Heart left ventricle (tissue), 16 donors: Measurements from ENCODE around the gene ZNF165. TPM values are rescaled to one million over a fixed set of nuclear protein-coding genes. Genes with fewer than 3 reads are reported as not detected.
A peak's percentile ranks its signal among the peaks of the same experiment; 100 is the strongest.
"Not testable (repeated sequence)": the region's sequence is repeated elsewhere in the genome, so short reads cannot be mapped to it uniquely, and the experiment has no call there.

Experiments used
- ATAC-seq, 4 donors: fragments of 200-7000 bp; cut with Tn5 transposase; one replicate each; pipeline ENCODE4 v1.9.1; 2020 to 2022; ENCODE audit warnings: moderate library complexity in 4 of 4, mild to moderate bottlenecking in 3 of 4, moderate number of reproducible peaks in 1 of 4
- DNase-seq, 5 donors: peaks; one replicate each; pipeline ENCODE4 v3.0.0-alpha.2; 2020
- H3K27ac ChIP-seq, 12 donors: fragments of 200-600 bp; sonication (generic) in 4 of 12; one replicate each; pipeline versions ENCODE4 v1.5.0 to v1.8.0; 2016 to 2022; ENCODE audit warnings: mild to moderate bottlenecking in 2 of 12
- H3K27me3 ChIP-seq, 9 donors: fragments of 200-600 bp; sonication (generic) in 2 of 9; one replicate each; pipeline versions ENCODE4 v1.5.1 to v1.8.0; 2016 to 2022; ENCODE audit warnings: mild to moderate bottlenecking in 3 of 9
- H3K36me3 ChIP-seq, 9 donors: fragments of 200-600 bp; sonication (generic) in 2 of 9; one replicate each; pipeline versions ENCODE4 v1.5.0 to v1.8.0; 2018 to 2022; ENCODE audit warnings: mild to moderate bottlenecking in 2 of 9
- H3K4me1 ChIP-seq, 12 donors: fragments of 200-600 bp; sonication (generic) in 4 of 12; one replicate each; pipeline versions ENCODE4 v1.5.0 to v1.8.0; 2016 to 2022; ENCODE audit warnings: mild to moderate bottlenecking in 3 of 12
- H3K4me3 ChIP-seq, 12 donors: fragments of 200-600 bp; sonication (generic) in 4 of 12; one replicate each; pipeline versions ENCODE4 v1.5.0 to v1.8.0; 2017 to 2022; ENCODE audit warnings: mild to moderate bottlenecking in 9 of 12, moderate library complexity in 4 of 12
- H3K9me3 ChIP-seq, 12 donors: fragments of 200-600 bp; sonication (generic) in 4 of 12; one replicate each; pipeline versions ENCODE4 v1.5.0 to v1.8.0; 2016 to 2022; ENCODE audit warnings: mild to moderate bottlenecking in 1 of 12
- CTCF ChIP-seq, 12 donors: fragments of 200-600 bp; sonication (generic) in 4 of 12; IDR thresholded peaks; one replicate each; pipeline versions ENCODE4 v1.5.0 to v1.8.0; 2018 to 2022; ENCODE audit warnings: antibody characterized with exemption in 12 of 12, mild to moderate bottlenecking in 5 of 12
- POLR2A ChIP-seq, 2 donors: fragments of 450-650 bp; IDR thresholded peaks; one replicate each; pipeline ENCODE4 v1.6.1; 2017; ENCODE audit warnings: antibody characterized with exemption in 2 of 2, mild to moderate bottlenecking in 2 of 2, moderate library complexity in 2 of 2
- WGBS, 4 donors: extraction: QIAGEN DNeasy Blood & Tissue Kit in 2 of 4; methylation state at CpG; one replicate each; pipeline versions ENCODE4 v1.1.5 to v1.1.7; 2013 to 2018; 5-methylcytosine and 5-hydroxymethylcytosine counted together
- intact Hi-C, 10 donors: fragments of 100-400 bp; cut with DNase I; formaldehyde crosslinking; loops; one replicate each; pipeline versions ENCODE4 v1.11.1 to v1.14.2; 2022
- polyA plus RNA-seq, 2 donors: library from polyadenylated mRNA; stranded (reverse); fragments of 200-250 nt; gene quantifications; one replicate each; pipeline ENCODE4 v1.2.3, GENCODE V29; 2013
- total RNA-seq, 9 donors: library from RNA; depleted of rRNA in 2 of 9; stranded (reverse); fragments of >200 nt in 2 of 9; fragmentation: NEBNext Ultra II Directional in 3 of 9; extraction: Animal tissue kit (Norgen Biotek cat#: 25700) in 3 of 9; gene quantifications; one replicate each; pipeline versions ENCODE4 v1.1.0 to v1.2.4, GENCODE V29; 2016 to 2023
- donor health status: ischemic (EF 13 %, LVEDD 7.1; RV severe dilation, severe dysfunction).
- donor health status: healthy with polysubstance abuse.
- donor health status: DM: no; HTN: yes; CAD: no.
- donor health status: DM: no; HTN: no; CAD: no.
- donor health status: ischemic (EF 25% LVEDD 6.9; RV normal size, moderate dysfunction).
- donor health status: ischemic (EF 25% LVEDD 5.7; RV mildly dilated, moderate dysfunction).
- donor health status: healthy.
- donor health status: DM: yes; HTN: yes; CAD: no.
- donor health status: ischemic (EF 35%, LVEDD 5.7; RV mildly dilated, moderate dysfunction).
- donor health status: nonischemic (EF 11% LVEDD 7.7; RV severe dilation, severe dysfunction).
- donor health status: DM: yes; HTN: yes; CAD: no.
- donor health status: PGD.
- donor health status: ischemic (EF 29% LVEDD 5.4; RV normal size, mild dysfunction).
- donor health status: nonischemic (EF 23%, LVEDD 6.1; RV moderate dilation, normal function).

The ZNF165 gene
- total and polyA plus RNA-seq, 11 donors = 0.18 to 0.88 (median 0.46) TPM

GRCh38 chr6:28090917-28091586, 10.7 kb downstream of the ZNF165 start:
- intact Hi-C loops = no loop called here
- Histone ChIP-seq H3K9me3 (peaks cover 0 to 30% (median 6%) of the 10 kb centered on the region in 12 donors), H3K4me3 (peak overlapping the region; percentile 17 to 57 (median 41)), H3K36me3 (peaks cover 0 to 14% (median 2%) of the 10 kb centered on the region in 9 donors), H3K27me3 (peaks cover 0 to 6% (median 0%) of the 10 kb centered on the region in 9 donors), H3K4me1 (peaks cover 0 to 6% (median 0%) of the 10 kb centered on the region in 12 donors), H3K27ac (no peak overlapping the region)
- 9 to 27% (median 14%) methylated on average over 26 to 33 of the region's 33 CpGs for WGBS, 4 donors
- ATAC-seq = peak in 2 of 4 donors; percentile 73 to 90
- no peak for TF ChIP-seq CTCF (IDR thresholded peaks at IDR 0.05)
- no peak for TF ChIP-seq POLR2A (IDR thresholded peaks at IDR 0.05)
- peak; percentile 13 to 69 (median 45) for DNase-seq

GRCh38 chr6:28102222-28102621, 21.9 kb downstream of the ZNF165 start:
- ATAC-seq = not testable (repeated sequence)

GRCh38 chr6:28102699-28103098, 22.3 kb downstream of the ZNF165 start:
- H3K27ac ChIP-seq, H3K4me1 ChIP-seq, H3K36me3 ChIP-seq, intact Hi-C loops, H3K4me3 ChIP-seq, ATAC-seq, DNase-seq, H3K27me3 ChIP-seq, H3K9me3 ChIP-seq: not testable (repeated sequence)

More at GRCh38 chr6:28102222-28102621, 21.9 kb downstream of the ZNF165 start:
- WGBS, 4 donors = 75 to 86% (median 79%) methylated on average over 7 of the region's 7 CpGs
- H3K27me3 ChIP-seq, DNase-seq, H3K9me3 ChIP-seq, H3K27ac ChIP-seq, H3K36me3 ChIP-seq, intact Hi-C loops, H3K4me1 ChIP-seq, H3K4me3 ChIP-seq: not testable (repeated sequence)

DNA sequence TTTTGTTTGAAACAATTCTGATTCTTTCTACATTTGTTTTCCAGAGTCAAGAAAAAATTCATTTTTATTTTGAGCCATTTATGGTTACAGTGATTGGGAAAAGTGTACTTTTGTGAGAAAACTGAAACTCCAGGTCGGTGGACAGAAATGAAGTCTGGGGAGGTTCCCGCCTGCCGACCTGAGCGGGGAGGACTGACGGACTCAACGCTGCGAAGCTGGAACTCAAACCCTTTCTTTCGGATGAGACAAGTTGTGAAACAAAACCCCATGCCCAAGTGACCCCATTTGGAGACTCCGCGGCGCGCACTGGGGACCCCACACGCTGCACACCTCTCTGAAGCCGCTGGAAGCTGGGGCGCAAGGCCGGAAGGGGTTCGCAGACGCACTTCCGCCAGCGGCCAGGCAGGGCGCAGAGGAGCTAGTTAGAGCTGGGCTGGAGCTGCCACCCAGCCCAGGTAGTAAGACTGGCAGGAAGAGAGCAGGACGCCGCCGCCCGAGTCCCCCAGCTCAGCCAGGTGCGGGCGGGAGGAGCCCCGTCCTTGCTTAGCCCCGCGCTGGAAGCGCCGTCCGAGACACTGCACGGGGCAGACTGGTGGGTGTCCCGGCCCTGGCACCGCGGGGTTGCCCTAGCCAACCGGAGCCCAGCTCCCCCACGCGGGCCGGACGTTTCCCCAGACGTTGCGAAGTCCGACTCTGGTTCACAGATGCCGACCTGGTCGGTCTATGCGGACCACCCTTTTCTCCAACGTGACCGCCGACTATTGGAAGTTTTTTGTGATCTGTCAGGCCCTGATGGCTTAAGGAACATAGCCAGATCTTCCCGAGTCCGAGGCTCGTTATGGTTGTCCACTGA, 24.2 kb downstream of the ZNF165 start:
- Histone ChIP-seq H3K36me3 (no peaks in the 10 kb centered on the region), H3K27ac (peak overlapping the region; percentile 26 to 89 (median 76)), H3K27me3 (no peaks in the 10 kb centered on the region), H3K4me3 (peak overlapping the region; percentile 51 to 94 (median 79)), H3K4me1 (peaks cover 0 to 7% (median 5%) of the 10 kb centered on the region in 12 donors), H3K9me3 (no peaks in the 10 kb centered on the region)
- DNase-seq = peak; percentile 76 to 89 (median 80)
- whole genome bisulfite sequencing, 4 donors = 1 to 3% (median 1%) methylated on average over 46 to 54 of the region's 54 CpGs
- intact Hi-C loops = loop anchor here in 2 of 10 donors (1.0 to 2.0 kb wide), 2 partner anchors 24 kb away; partner anchors contain the start of gene ZNF165 (in 2 of the 2)
- TF ChIP-seq CTCF (IDR thresholded peaks at IDR 0.05) (peak; percentile 23 to 72 (median 54)), POLR2A (IDR thresholded peaks at IDR 0.05) (peak in 1 of 2 donors; percentile 76)
- peak; percentile 94 to 100 (median 100) for ATAC-seq

DNA sequence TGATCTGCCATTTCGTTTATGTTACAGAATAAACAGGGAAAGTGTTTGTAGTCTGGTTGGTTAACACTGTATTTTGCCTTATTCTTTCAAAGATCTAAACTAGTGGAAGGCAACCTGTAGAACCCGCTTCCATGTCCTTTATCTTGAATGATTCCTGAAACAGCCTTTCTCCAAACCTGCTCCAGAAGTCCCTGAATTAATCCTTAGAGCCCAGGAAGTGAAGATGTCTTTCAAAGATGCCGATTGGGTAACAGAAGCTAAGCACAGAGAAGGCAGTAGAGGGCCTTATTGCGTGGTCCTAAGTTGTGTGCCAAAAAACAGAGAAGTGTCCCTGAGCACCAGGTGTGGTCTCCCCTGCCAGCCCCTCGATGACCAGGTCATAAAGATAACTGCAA, 24.9 kb downstream of the ZNF165 start:
- Histone ChIP-seq H3K9me3 (no peaks in the 10 kb centered on the region), H3K27me3 (no peaks in the 10 kb centered on the region), H3K4me1 (peaks cover 0 to 7% (median 5%) of the 10 kb centered on the region in 12 donors), H3K4me3 (peak overlapping the region; percentile 51 to 94 (median 79)), H3K36me3 (no peaks in the 10 kb centered on the region), H3K27ac (peak overlapping the region in 8 of 12 donors; percentile 58 to 89 (median 78))
- 30 to 41% (median 33%) methylated on average over 4 to 5 of the region's 5 CpGs for WGBS, 4 donors
- ATAC-seq (peak in 1 of 4 donors; percentile 13), DNase-seq (no peak)
- TF ChIP-seq POLR2A (IDR thresholded peaks at IDR 0.05) (no peak), CTCF (IDR thresholded peaks at IDR 0.05) (no peak)
- intact Hi-C loops = loop anchor here in 1 of 10 donors (2.0 kb wide), 1 partner anchor 24 kb away; the partner anchor contains the start of gene ZNF165
